Fibroblast of mammary gland (primary cell): ENCODE results near the gene CSMD2.

Source experiments
- DNase-seq: peaks from one replicate; pipeline ENCODE4 v3.0.0-alpha.2; 2010; ENCODE audit warnings: low read depth
- H3K4me3 ChIP-seq: 2 replicates; pipeline ENCODE4 v1.5.1; 2011; ENCODE audit warnings: low read depth, mild to moderate bottlenecking, low read length, moderate library complexity; ENCODE audit not compliant: control insufficient read depth
- TF ChIP-seq, protein P1 (sequence below): conservative IDR thresholded peaks from 2 replicates; pipeline ENCODE4 v1.5.1; 2011; ENCODE audit warnings: low read depth, low read length, inconsistent platforms; ENCODE audit not compliant: control insufficient read depth, insufficient read depth

The CSMD2 gene

DNA sequence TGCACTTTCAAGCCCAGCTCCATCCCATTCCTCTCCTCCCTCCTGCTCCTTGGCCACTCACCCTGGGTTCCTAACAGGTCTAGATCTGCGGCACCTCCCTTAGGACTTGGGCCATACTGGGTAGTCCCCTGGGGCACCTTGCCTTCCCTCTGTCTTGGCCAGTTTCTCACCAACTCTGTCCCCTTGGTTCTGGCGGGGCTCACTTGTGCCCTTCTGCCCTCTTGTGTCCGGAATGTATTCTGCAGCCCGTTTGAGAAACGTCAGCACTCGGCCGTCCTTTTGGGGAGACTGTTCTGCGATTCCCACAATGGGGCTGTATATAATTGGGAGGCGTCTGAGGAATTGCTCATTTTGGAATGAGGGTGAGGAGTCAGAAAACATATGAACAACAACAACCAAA is 530.2 kb downstream of the CSMD2 start:
- H3K4me3 ChIP-seq: no peak overlapping the region
- peak; percentile 20 for DNase-seq
- TF ChIP-seq, protein P1, sequence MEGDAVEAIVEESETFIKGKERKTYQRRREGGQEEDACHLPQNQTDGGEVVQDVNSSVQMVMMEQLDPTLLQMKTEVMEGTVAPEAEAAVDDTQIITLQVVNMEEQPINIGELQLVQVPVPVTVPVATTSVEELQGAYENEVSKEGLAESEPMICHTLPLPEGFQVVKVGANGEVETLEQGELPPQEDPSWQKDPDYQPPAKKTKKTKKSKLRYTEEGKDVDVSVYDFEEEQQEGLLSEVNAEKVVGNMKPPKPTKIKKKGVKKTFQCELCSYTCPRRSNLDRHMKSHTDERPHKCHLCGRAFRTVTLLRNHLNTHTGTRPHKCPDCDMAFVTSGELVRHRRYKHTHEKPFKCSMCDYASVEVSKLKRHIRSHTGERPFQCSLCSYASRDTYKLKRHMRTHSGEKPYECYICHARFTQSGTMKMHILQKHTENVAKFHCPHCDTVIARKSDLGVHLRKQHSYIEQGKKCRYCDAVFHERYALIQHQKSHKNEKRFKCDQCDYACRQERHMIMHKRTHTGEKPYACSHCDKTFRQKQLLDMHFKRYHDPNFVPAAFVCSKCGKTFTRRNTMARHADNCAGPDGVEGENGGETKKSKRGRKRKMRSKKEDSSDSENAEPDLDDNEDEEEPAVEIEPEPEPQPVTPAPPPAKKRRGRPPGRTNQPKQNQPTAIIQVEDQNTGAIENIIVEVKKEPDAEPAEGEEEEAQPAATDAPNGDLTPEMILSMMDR: peak; percentile 61

DNA sequence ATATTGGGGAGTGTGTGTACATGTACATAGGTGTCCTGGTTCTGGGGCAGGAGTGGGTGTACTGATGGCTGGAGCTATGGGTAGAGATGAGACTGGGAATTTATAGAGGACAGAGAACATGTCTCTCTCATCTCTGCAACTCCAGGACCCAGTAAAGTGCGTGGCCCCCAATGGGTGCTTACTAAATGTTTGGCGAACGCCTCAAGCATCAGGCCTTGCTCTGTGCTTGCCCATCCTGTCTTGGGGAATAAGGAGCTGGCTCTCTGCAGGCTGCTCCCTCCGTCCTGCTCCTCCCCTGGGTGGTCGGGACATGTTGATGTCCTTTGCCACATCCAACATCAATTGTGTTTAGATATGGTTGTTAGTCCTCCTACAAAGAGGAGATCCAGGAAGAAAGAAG is 530.9 kb downstream of the CSMD2 start:
- no peak for DNase-seq
- TF ChIP-seq, protein P1: no peak
- no peak overlapping the region for H3K4me3 ChIP-seq

DNA sequence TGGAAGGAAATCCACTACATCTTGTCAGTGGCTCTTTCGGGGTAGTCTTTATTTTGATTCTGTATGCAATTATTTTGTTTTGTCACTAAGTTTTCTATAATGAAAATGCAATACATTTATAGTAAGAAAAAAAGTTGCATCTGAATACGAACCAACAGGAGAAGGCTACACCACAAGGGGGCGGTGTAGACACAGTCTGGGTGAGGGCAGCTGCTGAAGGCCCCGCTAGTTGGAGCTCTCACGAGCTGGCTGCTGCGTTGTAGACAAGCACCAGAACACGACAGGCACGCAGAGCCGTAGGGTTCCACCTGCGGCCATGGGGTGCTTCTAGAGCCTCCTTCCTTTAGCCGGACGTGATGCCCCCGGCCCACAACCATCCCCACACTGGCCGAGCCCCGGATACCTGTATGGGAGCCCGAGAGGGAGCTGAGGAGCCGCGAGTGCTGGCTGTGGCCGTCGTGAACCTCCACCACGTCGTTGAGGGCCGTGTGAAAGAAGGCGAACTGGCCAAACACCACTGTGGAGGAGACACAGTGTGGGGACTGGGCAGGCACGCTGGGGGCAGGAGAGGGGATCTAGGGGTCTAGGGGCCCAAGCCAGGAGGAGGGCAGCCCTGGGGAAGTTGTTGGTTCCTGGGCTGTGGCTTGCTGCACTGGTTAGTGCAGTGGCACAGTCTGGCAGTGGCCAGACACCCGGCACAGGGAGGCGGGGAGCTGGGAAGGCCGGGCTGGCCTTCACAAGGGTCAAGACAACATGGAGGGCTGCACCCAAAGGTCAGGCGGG is 531.8 kb downstream of the CSMD2 start:
- TF ChIP-seq, protein P1: peak; percentile 100
- peak; percentile 84 for DNase-seq
- H3K4me3 ChIP-seq: no peak overlapping the region

DNA sequence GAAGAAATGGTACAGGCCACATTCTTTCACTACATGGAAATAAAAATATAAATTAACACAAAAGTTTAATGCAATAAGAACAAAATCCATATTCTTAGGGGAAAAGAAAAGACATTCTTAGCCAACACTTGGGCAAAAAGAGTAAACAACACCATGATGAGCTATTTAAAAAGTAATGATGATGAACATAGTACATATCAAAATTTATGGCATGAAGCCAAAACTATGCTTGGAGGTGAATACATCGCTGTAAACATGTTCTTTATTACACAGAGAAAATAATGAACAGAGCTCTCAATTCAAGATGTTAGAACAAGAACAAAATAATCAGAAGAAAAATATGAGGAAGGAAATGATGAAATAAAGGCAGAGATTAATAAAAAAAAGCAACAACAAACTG is 534.3 kb downstream of the CSMD2 start:
- no peak overlapping the region for H3K4me3 ChIP-seq
- no peak for DNase-seq
- TF ChIP-seq, protein P1: no peak

DNA sequence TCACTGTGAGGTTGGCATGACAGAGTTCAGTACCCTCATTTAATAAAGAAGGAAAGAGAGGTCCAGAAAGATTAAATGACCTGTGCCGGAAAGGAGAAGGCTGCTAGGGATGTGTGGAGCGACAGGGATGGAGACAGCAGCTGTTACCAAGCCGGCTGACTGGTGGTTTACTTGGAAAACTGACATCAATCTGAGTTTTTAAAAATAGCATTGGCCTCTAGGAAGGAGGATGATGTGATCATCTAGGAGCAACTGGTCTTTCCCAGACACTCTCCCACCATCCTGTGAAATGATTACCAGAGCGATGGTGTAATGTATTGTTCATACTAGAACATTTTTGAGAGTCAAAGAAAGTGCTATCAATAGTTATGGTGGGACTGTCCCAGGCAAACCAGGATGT is 538.2 kb downstream of the CSMD2 start:
- no peak for DNase-seq
- TF ChIP-seq, protein P1: no peak
- no peak overlapping the region for H3K4me3 ChIP-seq

DNA sequence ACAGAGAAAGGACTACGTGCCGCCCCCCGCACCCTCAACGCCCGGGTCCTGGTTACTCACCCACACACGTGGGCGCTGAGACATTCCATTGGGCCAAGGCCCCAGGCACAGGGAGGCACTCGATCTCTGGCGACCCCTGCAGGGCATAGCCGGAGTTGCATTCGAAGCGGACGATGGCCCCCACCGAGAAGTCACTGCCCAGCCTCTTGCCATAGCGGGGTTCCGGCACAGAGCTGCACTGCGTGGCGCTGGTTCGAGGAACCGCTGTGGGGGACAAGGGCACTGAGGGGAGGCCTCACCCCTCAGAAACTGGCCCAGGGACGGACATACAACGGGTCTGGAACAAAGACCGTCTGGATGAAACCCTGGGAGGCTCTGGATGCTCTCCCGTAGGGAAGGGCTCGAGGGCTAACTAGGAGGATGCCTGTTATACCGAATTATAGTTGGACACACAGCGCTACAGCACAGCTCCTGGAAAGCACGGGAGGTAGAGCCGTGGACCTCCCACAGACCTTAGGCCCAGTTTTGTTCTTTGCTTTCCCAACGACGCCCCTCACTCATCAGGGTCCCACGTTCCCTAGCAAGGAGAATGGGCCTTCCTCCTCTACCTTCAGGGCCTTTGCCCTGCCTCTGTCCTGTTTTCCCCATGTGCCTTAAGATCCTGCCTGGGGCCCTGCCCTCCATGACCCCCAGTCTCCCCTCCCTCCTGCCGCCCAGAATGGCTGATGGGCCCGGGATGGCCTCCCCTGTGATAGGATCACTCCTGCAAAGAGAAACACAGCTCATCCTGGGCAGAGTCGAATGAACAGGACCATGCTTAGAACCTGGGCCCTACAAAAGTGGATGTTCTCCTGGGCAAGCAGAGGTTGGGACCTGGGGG is 539.8 kb downstream of the CSMD2 start:
- no peak for DNase-seq
- H3K4me3 ChIP-seq: no peak overlapping the region
- TF ChIP-seq, protein P1: peak; percentile 32
